ENCODE results near the gene TMEM150A. TPM values are rescaled to one million over a fixed set of nuclear protein-coding genes. Genes with fewer than 3 reads are reported as not detected.

Gene TMEM150A
- total and polyA plus RNA-seq, 2 of the 13 experiments (the other 11 are each of a cell fraction or from before 2014, with no cell fraction given), result 30.1 to 70.4 TPM

DNA sequence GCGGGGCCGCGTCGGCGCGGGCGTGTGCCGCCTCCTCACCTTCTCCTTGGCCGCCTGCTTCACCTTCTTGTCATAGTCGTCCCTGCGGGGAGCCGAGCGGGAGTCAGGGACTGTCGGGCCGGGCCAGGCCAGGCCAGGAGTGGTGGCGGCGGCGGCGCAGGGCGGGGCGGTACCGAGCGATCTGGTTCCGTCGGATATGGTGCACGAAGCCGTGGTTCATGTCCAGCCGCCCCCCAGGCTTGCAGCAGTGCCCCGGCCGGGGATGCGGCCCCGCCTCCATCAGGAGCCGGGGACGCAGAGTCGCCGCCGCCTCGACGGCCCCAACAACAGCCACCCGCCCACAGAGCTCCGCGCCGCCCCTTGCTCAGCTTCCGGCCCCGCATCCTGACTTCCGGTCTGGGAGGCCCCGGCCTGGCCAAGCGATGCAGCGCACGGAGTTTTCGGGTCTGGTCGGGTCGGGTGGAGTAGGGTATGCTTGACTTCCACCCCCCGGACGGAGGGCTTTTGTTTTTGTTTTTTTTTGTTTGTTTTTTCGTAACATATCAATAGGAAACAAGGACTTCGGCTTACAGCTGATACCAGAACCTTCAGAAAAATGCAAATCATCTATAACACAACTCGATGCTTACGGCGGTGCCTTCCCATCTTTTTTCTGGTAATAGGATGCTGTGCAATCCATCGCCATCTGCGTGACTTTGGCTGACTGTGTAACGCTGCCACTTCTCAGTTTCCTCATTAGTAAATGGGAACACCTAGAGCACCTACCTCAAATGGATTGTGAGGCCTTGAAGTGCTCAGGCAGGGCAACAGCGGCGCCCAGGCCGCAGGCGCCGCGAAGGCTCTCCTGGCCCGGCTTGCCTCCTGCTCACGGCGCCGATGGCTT is 9.4 kb upstream of the TMEM150A start, which contains the start of gene C2orf68 (continued):
- TF ChIP-seq IKZF4 (CRISPR knock-in tag; IDR thresholded peaks at IDR 0.05; ENCODE audit: borderline replicate concordance, low read depth, not compliant biosample characterization) (peak; percentile 78), MXI1 (IDR thresholded peaks at IDR 0.05; ENCODE audit: borderline replicate concordance, low read depth, low read length) (peak; percentile 55; the same call in 1 of the 3 replicates), MLX (CRISPR knock-in tag; IDR thresholded peaks at IDR 0.05) (no peak; the same call in 1 of the 2 replicates), KDM5B (CRISPR knock-in tag; IDR thresholded peaks at IDR 0.05; ENCODE audit: borderline replicate concordance) (peak; percentile 97), ZNF589 (CRISPR knock-in tag; conservative IDR thresholded peaks at IDR 0.05) (peak; percentile 93; the same call in 1 of the 2 replicates), PHF20 (CRISPR knock-in tag; IDR thresholded peaks at IDR 0.05) (peak; percentile 85), ZNF33B (CRISPR knock-in tag; IDR thresholded peaks at IDR 0.05) (peak; percentile 51; the same call in 1 of the 2 replicates), ZNF670 (CRISPR knock-in tag; IDR thresholded peaks at IDR 0.05; ENCODE audit: borderline replicate concordance) (peak; percentile 90), HOXA5 (CRISPR knock-in tag; IDR thresholded peaks at IDR 0.05) (peak; percentile 86), PREB (CRISPR knock-in tag; IDR thresholded peaks at IDR 0.05) (0 out of 2 replicates have a peak, but pooled peaks have one; percentile 55), ZBTB33 (CRISPR knock-in tag; IDR thresholded peaks at IDR 0.05) (peak; percentile 91), TSC22D2 (CRISPR knock-in tag; IDR thresholded peaks at IDR 0.05; ENCODE audit: borderline replicate concordance) (peak; percentile 89), ZNF639 (CRISPR knock-in tag; conservative IDR thresholded peaks at IDR 0.05) (peak; percentile 83; the same call in 1 of the 2 replicates), ZFP82 (CRISPR knock-in tag; IDR thresholded peaks at IDR 0.05; ENCODE audit: borderline replicate concordance) (peak; percentile 38; the same call in 1 of the 2 replicates), SP140L (CRISPR knock-in tag; IDR thresholded peaks at IDR 0.05; ENCODE audit: borderline replicate concordance) (no peak), ERF (CRISPR knock-in tag; IDR thresholded peaks at IDR 0.05) (peak; percentile 99)
- TF ChIP-seq, protein P1, sequence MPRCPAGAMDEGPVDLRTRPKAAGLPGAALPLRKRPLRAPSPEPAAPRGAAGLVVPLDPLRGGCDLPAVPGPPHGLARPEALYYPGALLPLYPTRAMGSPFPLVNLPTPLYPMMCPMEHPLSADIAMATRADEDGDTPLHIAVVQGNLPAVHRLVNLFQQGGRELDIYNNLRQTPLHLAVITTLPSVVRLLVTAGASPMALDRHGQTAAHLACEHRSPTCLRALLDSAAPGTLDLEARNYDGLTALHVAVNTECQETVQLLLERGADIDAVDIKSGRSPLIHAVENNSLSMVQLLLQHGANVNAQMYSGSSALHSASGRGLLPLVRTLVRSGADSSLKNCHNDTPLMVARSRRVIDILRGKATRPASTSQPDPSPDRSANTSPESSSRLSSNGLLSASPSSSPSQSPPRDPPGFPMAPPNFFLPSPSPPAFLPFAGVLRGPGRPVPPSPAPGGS (CRISPR knock-in tag; IDR thresholded peaks at IDR 0.05), result peak; percentile 91
- TF ChIP-seq, protein P2, sequence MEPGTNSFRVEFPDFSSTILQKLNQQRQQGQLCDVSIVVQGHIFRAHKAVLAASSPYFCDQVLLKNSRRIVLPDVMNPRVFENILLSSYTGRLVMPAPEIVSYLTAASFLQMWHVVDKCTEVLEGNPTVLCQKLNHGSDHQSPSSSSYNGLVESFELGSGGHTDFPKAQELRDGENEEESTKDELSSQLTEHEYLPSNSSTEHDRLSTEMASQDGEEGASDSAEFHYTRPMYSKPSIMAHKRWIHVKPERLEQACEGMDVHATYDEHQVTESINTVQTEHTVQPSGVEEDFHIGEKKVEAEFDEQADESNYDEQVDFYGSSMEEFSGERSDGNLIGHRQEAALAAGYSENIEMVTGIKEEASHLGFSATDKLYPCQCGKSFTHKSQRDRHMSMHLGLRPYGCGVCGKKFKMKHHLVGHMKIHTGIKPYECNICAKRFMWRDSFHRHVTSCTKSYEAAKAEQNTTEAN (CRISPR knock-in tag; conservative IDR thresholded peaks at IDR 0.05), result 0 out of 2 replicates have a peak, but pooled peaks have one; percentile 70
- TF ChIP-seq, protein P3, sequence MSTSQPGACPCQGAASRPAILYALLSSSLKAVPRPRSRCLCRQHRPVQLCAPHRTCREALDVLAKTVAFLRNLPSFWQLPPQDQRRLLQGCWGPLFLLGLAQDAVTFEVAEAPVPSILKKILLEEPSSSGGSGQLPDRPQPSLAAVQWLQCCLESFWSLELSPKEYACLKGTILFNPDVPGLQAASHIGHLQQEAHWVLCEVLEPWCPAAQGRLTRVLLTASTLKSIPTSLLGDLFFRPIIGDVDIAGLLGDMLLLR (CRISPR knock-in tag; IDR thresholded peaks at IDR 0.05), result peak; percentile 90
